CD14-positive monocyte (primary cell): ENCODE data around the gene PRPF19. TPM values are rescaled to one million over a fixed set of nuclear protein-coding genes. Genes with fewer than 3 reads are reported as not detected.

Experiments used
- DNase-seq, 3 donors: peaks; one replicate each; pipeline ENCODE4 v3.0.0-alpha.2; 2011 to 2022
- H2AFZ ChIP-seq: 2 replicates; pipeline ENCODE4 v1.6.0; 2012; ENCODE audit warnings: mild to moderate bottlenecking, low read depth, low read length, inconsistent platforms; ENCODE audit not compliant: insufficient read depth, poor library complexity, severe bottlenecking
- H3K27ac ChIP-seq, 2 donors: 1 replicate in 1 of 2; 2 replicates in 1 of 2; pipeline ENCODE4 v1.5.1; 2012 to 2013; ENCODE audit warnings: low read length in 2 of 2, control low read depth in 1 of 2, inconsistent platforms in 1 of 2, low read depth in 1 of 2, mild to moderate bottlenecking in 1 of 2
- H3K27me3 ChIP-seq, 2 donors: one replicate each; pipeline versions ENCODE4 v1.6.0 to v1.6.1; 2011 to 2013; ENCODE audit warnings: low read length in 2 of 2; ENCODE audit not compliant: control insufficient read depth in 2 of 2, insufficient read depth in 2 of 2
- H3K36me3 ChIP-seq, 2 donors: replicated peaks in 1 of 2; 1 replicate in 1 of 2; 2 replicates in 1 of 2; pipeline versions ENCODE4 v1.5.1 to v1.6.1; 2012 to 2013; ENCODE audit warnings: low read length in 2 of 2, control low read depth in 1 of 2, inconsistent platforms in 1 of 2, mild to moderate bottlenecking in 1 of 2; ENCODE audit not compliant: insufficient read depth in 2 of 2, control insufficient read depth in 1 of 2
- H3K4me1 ChIP-seq, 2 donors: 1 replicate in 1 of 2; 2 replicates in 1 of 2; pipeline versions ENCODE4 v1.5.1 to v1.6.1; 2012 to 2013; ENCODE audit warnings: low read length in 2 of 2, control low read depth in 1 of 2, inconsistent platforms in 1 of 2, mild to moderate bottlenecking in 1 of 2, moderate library complexity in 1 of 2; ENCODE audit not compliant: insufficient read depth in 2 of 2, control insufficient read depth in 1 of 2
- H3K4me2 ChIP-seq: replicated peaks from 2 replicates; pipeline ENCODE3; 2012; ENCODE audit warnings: low read length, moderate library complexity, mild to moderate bottlenecking; ENCODE audit not compliant: poor library complexity, severe bottlenecking; ENCODE audit errors: extremely low read depth
- H3K4me3 ChIP-seq, 3 experiments: fragments of 200-600 bp in 1 of 3; sonication (generic) in 1 of 3; replicated peaks in 1 of 3; 1 replicate in 2 of 3; 2 replicates in 1 of 3; pipeline ENCODE4 v1.5.1; 2011 to 2013; ENCODE audit warnings: low read length in 3 of 3, mild to moderate bottlenecking in 3 of 3, control low read depth in 2 of 3, low read depth in 2 of 3, inconsistent platforms in 1 of 3, moderate library complexity in 1 of 3
- H3K79me2 ChIP-seq: 2 replicates; pipeline ENCODE4 v1.6.0; 2012; ENCODE audit warnings: mild to moderate bottlenecking, control low read depth, inconsistent platforms, low read length, moderate library complexity; ENCODE audit not compliant: insufficient read depth
- H3K9ac ChIP-seq: 2 replicates; pipeline ENCODE4 v1.6.0; 2017; ENCODE audit warnings: low read length, mild to moderate bottlenecking; ENCODE audit not compliant: insufficient read depth, poor library complexity, severe bottlenecking
- H3K9me3 ChIP-seq, 2 donors: replicated peaks in 1 of 2; 1 replicate in 1 of 2; 2 replicates in 1 of 2; pipeline versions ENCODE4 v1.5.1 to v1.6.1; 2012 to 2013; ENCODE audit warnings: low read length in 2 of 2, control low read depth in 1 of 2; ENCODE audit not compliant: control insufficient read depth in 1 of 2, insufficient read depth in 1 of 2
- H4K20me1 ChIP-seq: 2 replicates; pipeline ENCODE4 v1.6.0; 2012; ENCODE audit warnings: mild to moderate bottlenecking, low read length, control low read depth, moderate library complexity; ENCODE audit not compliant: insufficient read depth
- H3K27ac Mint-ChIP-seq, 7 donors: one replicate each; pipeline ENCODE4 v1.8.0; 2020; ENCODE audit warnings: mild to moderate bottlenecking in 7 of 7, mixed read lengths in 7 of 7, moderate library complexity in 6 of 7, inconsistent platforms in 2 of 7
- H3K27me3 Mint-ChIP-seq, 3 donors: one replicate each; pipeline ENCODE4 v1.8.0; 2021 to 2022; ENCODE audit warnings: low read depth in 3 of 3, mild to moderate bottlenecking in 3 of 3, mixed read lengths in 3 of 3, moderate library complexity in 3 of 3, inconsistent platforms in 1 of 3
- H3K36me3 Mint-ChIP-seq, 2 donors: one replicate each; pipeline ENCODE4 v1.8.0; 2020; ENCODE audit warnings: mixed read lengths in 2 of 2, inconsistent platforms in 1 of 2, mild to moderate bottlenecking in 1 of 2
- H3K4me1 Mint-ChIP-seq: one replicate; pipeline ENCODE4 v1.8.0; 2020; ENCODE audit warnings: mild to moderate bottlenecking, mixed read lengths
- H3K4me3 Mint-ChIP-seq, 2 donors: one replicate each; pipeline ENCODE4 v1.8.0; 2020; ENCODE audit warnings: mild to moderate bottlenecking in 2 of 2, mixed read lengths in 2 of 2, moderate library complexity in 1 of 2
- H3K9me3 Mint-ChIP-seq, 7 donors: one replicate each; pipeline ENCODE4 v1.8.0; 2020 to 2022; ENCODE audit warnings: mixed read lengths in 7 of 7, mild to moderate bottlenecking in 6 of 7, moderate library complexity in 6 of 7, inconsistent platforms in 2 of 7
- WGBS: methylation state at CpG from one replicate; pipeline ENCODE4 v1.1.5; 2013; ENCODE audit warnings: missing lambda C conversion rate; ENCODE audit not compliant: insufficient coverage; 5-methylcytosine and 5-hydroxymethylcytosine counted together
- intact Hi-C, 2 donors: fragments of 100-400 bp; cut with micrococcal nuclease; formaldehyde crosslinking; loops; one replicate each; pipeline versions ENCODE4 v1.15.0 to v1.15.1; 2023
- polyA plus RNA-seq, 3 donors: library from polyadenylated mRNA; depleted of rRNA in 1 of 3; unstranded in 2 of 3; stranded (reverse) in 1 of 3; fragments of 300-500 nt in 2 of 3; fragments of >200 nt in 1 of 3; fragmentation: Illumina TruSeq in 2 of 3; gene quantifications; 1 replicate in 2 of 3; 2 replicates in 1 of 3; pipeline ENCODE4 v1.2.3, GENCODE V29; 2012 to 2021
- TF ChIP-seq, protein P1 (sequence below): fragments of 200-600 bp; IDR thresholded peaks from one replicate; pipeline ENCODE4 v1.8.0; 2022; ENCODE audit warnings: antibody characterized with exemption, mild to moderate bottlenecking

Gene PRPF19
- polyA plus RNA-seq, 3 donors, result 7.8 to 33.2 (median 12.2) TPM

DNA sequence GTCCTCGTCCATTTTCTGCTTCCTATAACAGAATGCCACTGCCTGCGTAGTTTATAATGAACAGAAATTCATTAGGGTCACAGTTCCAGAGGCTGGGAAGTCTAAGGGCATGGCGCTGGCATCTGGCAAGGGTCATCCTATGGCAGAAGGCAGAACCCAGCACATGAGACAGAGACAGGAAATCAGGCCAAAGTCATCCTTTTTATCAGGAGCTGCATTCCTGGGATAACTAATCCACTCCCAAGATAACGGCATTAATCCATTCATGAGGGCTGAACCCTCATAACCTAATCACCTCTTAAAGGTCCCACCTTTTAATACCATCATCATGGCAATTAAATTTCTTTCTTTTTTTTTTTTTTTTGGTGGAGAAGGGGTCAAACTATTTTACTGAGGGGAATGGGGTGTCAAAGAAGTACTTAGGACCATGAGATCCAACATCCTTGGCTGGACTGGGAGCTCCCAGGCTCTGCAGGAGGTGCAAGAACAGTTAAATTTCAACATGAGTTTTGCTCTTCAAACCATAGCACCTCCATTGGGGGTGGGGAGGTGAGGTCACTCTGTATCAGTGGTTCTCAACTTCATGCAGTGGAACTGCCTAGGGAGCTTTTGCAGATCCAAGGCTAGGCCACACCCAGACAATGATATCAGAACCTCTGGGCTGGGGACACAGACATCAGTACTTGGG, 12.0 kb upstream of the PRPF19 start:
- Histone ChIP-seq H3K4me1 (peaks cover 60 to 61% of the 10 kb centered on the region in 2 donors), H3K9ac (no peak overlapping the region), H3K79me2 (peaks cover 55% of the 10 kb centered on the region), H4K20me1 (peaks cover 25% of the 10 kb centered on the region), H3K4me2 (peak overlapping the region; percentile 57), H3K36me3 (peaks cover 30 to 37% of the 10 kb centered on the region in 2 donors), H3K4me3 (peak overlapping the region in 1 of 3 experiments; percentile 37), H3K27me3 (peaks cover 0 to 4% of the 10 kb centered on the region in 2 donors), H2AFZ (no peak overlapping the region), H3K27ac (peak overlapping the region in 1 of 2 donors; percentile 72), H3K9me3 (no peaks in the 10 kb centered on the region)
- TF ChIP-seq, protein P1, sequence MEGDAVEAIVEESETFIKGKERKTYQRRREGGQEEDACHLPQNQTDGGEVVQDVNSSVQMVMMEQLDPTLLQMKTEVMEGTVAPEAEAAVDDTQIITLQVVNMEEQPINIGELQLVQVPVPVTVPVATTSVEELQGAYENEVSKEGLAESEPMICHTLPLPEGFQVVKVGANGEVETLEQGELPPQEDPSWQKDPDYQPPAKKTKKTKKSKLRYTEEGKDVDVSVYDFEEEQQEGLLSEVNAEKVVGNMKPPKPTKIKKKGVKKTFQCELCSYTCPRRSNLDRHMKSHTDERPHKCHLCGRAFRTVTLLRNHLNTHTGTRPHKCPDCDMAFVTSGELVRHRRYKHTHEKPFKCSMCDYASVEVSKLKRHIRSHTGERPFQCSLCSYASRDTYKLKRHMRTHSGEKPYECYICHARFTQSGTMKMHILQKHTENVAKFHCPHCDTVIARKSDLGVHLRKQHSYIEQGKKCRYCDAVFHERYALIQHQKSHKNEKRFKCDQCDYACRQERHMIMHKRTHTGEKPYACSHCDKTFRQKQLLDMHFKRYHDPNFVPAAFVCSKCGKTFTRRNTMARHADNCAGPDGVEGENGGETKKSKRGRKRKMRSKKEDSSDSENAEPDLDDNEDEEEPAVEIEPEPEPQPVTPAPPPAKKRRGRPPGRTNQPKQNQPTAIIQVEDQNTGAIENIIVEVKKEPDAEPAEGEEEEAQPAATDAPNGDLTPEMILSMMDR, result no peak
- Mint-ChIP-seq H3K4me1 (peaks cover 55% of the 10 kb centered on the region), H3K27ac (peak overlapping the region in 5 of 7 donors; percentile 25 to 91 (median 89)), H3K9me3 (peaks cover 0 to 3% (median 0%) of the 10 kb centered on the region in 7 donors), H3K4me3 (no peak overlapping the region), H3K36me3 (peaks cover 39 to 46% of the 10 kb centered on the region in 2 donors), H3K27me3 (peaks cover 4 to 11% (median 10%) of the 10 kb centered on the region in 3 donors)
- intact Hi-C loops, result loop anchor here in 1 of 2 donors (5.0 kb wide), 1 partner anchor 34 kb away; the partner anchor contains the start of gene SLC15A3
- WGBS, result 100% methylated on average over 2 of the region's 4 CpGs
- no peak for DNase-seq

DNA sequence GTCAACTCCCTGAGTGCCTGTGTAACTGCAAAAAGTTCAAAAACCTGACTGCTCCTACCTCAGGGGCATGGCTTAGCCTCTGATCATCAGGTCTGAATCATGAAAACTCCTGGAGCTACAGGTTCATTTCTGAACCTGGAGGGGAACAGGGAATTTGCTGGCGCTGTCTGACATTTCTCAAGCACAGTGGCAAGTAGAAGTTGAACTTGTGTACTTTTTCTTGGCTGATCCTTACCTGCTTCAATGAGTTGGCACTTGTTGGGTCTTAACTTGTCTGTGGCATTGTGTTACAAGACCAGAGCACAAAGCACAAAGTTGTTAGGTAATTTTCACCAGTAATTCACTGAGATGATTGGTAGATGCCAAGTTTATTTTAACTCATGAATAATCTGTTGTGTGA, 10.9 kb upstream of the PRPF19 start:
- Histone ChIP-seq H3K4me2 (no peak overlapping the region), H2AFZ (no peak overlapping the region), H3K4me1 (peaks cover 63 to 66% of the 10 kb centered on the region in 2 donors), H3K79me2 (peaks cover 55% of the 10 kb centered on the region), H4K20me1 (peaks cover 25% of the 10 kb centered on the region), H3K27ac (no peak overlapping the region), H3K36me3 (peaks cover 22 to 25% of the 10 kb centered on the region in 2 donors), H3K9ac (no peak overlapping the region), H3K4me3 (no peak overlapping the region), H3K9me3 (no peaks in the 10 kb centered on the region), H3K27me3 (no peaks in the 10 kb centered on the region)
- H3K4me3 Mint-ChIP-seq, result no peak overlapping the region
- peak overlapping the region in 2 of 7 donors; percentile 37 to 44 for H3K27ac Mint-ChIP-seq
- H3K9me3 Mint-ChIP-seq, result no peaks in the 10 kb centered on the region
- no peak for DNase-seq
- peaks cover 59% of the 10 kb centered on the region for H3K4me1 Mint-ChIP-seq
- WGBS, result 100% methylated on average over 1 of the region's 1 CpG
- TF ChIP-seq, protein P1, result no peak
- peaks cover 2 to 5% (median 3%) of the 10 kb centered on the region in 3 donors for H3K27me3 Mint-ChIP-seq
- H3K36me3 Mint-ChIP-seq, result peaks cover 28 to 35% of the 10 kb centered on the region in 2 donors
- intact Hi-C loops, result loop anchor here in 1 of 2 donors (5.0 kb wide), 1 partner anchor 35 kb away; the partner anchor contains the start of gene SLC15A3
